Upper lobe of right lung (tissue), 1 donor: ENCODE results near the gene UST. TPM values are rescaled to one million over a fixed set of nuclear protein-coding genes. Genes with fewer than 3 reads are reported as not detected.

Experiments used
- ATAC-seq: fragments of 200-7000 bp; cut with Tn5 transposase; one replicate; pipeline ENCODE4 v1.9.1; 2020; ENCODE audit warnings: mild to moderate bottlenecking, moderate library complexity
- DNase-seq: peaks from one replicate; pipeline ENCODE4 v3.0.0-alpha.2; 2020
- H3K27ac ChIP-seq: fragments of 200-600 bp; one replicate; pipeline ENCODE4 v1.8.0; 2022
- H3K27me3 ChIP-seq: fragments of 200-600 bp; one replicate; pipeline ENCODE4 v1.8.0; 2022; ENCODE audit warnings: mild to moderate bottlenecking
- H3K36me3 ChIP-seq: fragments of 200-600 bp; one replicate; pipeline ENCODE4 v1.8.0; 2022
- H3K4me1 ChIP-seq: fragments of 200-600 bp; one replicate; pipeline ENCODE4 v1.8.0; 2022
- H3K4me3 ChIP-seq: fragments of 200-600 bp; one replicate; pipeline ENCODE4 v1.8.0; 2022; ENCODE audit warnings: mild to moderate bottlenecking
- H3K9me3 ChIP-seq: fragments of 200-600 bp; one replicate; pipeline ENCODE4 v1.8.0; 2022
- CTCF ChIP-seq: fragments of 200-600 bp; IDR thresholded peaks from one replicate; pipeline ENCODE4 v1.8.0; 2022; ENCODE audit warnings: antibody characterized with exemption
- intact Hi-C: fragments of 100-400 bp; cut with DNase I; formaldehyde crosslinking; loops from one replicate; pipeline ENCODE4 v1.11.0; 2022
- total RNA-seq: library from RNA; stranded (reverse); fragmentation: NEBNext Ultra II Directional; extraction: Animal tissue kit (Norgen Biotek cat#: 25700); gene quantifications from one replicate; pipeline ENCODE4 v1.2.1, GENCODE V29; 2021
- donor health status: DM: no; HTN: yes; CAD: no; lungs with severe emphysema.

Gene UST
- total RNA-seq, 1 donor from 2014 or later = 11.8 TPM

GRCh38 chr6:149049230-149049629, 302.4 kb downstream of the UST start:
- Histone ChIP-seq H3K36me3 (no peaks in the 10 kb centered on the region), H3K4me1 (peaks cover 16% of the 10 kb centered on the region), H3K27me3 (no peaks in the 10 kb centered on the region), H3K27ac (no peak overlapping the region), H3K9me3 (no peaks in the 10 kb centered on the region), H3K4me3 (no peak overlapping the region)
- DNase-seq = no peak
- no peak for TF ChIP-seq CTCF
- no peak for ATAC-seq
- intact Hi-C loops = no loop called here

GRCh38 chr6:149050160-149050559, 303.3 kb downstream of the UST start:
- no peaks in the 10 kb centered on the region for H3K27me3 ChIP-seq
- H3K4me3 ChIP-seq = no peak overlapping the region
- H3K36me3 ChIP-seq = no peaks in the 10 kb centered on the region
- DNase-seq = no peak
- H3K27ac ChIP-seq = no peak overlapping the region
- H3K9me3 ChIP-seq = no peaks in the 10 kb centered on the region
- intact Hi-C loops = no loop called here
- ATAC-seq = no peak
- peaks cover 10% of the 10 kb centered on the region for H3K4me1 ChIP-seq
- no peak for TF ChIP-seq CTCF

- no peak overlapping the region for H3K4me3 ChIP-seq
- H3K9me3 ChIP-seq = no peaks in the 10 kb centered on the region
- H3K4me1 ChIP-seq = no peaks in the 10 kb centered on the region
- TF ChIP-seq CTCF = no peak
- H3K36me3 ChIP-seq = no peaks in the 10 kb centered on the region
- no peak overlapping the region for H3K27ac ChIP-seq
- intact Hi-C loops = no loop called here
- no peak for DNase-seq
- no peaks in the 10 kb centered on the region for H3K27me3 ChIP-seq
- ATAC-seq = no peak
These were observed 305.7 kb downstream of the UST start for GRCh38 chr6:149052350-149053106.

GRCh38 chr6:149053848-149054558, 307.2 kb downstream of the UST start:
- Histone ChIP-seq H3K27ac (no peak overlapping the region), H3K4me3 (no peak overlapping the region), H3K36me3 (no peaks in the 10 kb centered on the region), H3K4me1 (no peaks in the 10 kb centered on the region), H3K27me3 (no peaks in the 10 kb centered on the region), H3K9me3 (no peaks in the 10 kb centered on the region)
- intact Hi-C loops = no loop called here
- DNase-seq (no peak), ATAC-seq (no peak)
- TF ChIP-seq CTCF = no peak

GRCh38 chr6:149054559-149055194, 307.8 kb downstream of the UST start:
- no peaks in the 10 kb centered on the region for H3K4me1 ChIP-seq
- no peaks in the 10 kb centered on the region for H3K9me3 ChIP-seq
- no peak for TF ChIP-seq CTCF
- H3K27me3 ChIP-seq = no peaks in the 10 kb centered on the region
- no peak overlapping the region for H3K4me3 ChIP-seq
- no peaks in the 10 kb centered on the region for H3K36me3 ChIP-seq
- ATAC-seq = no peak
- no peak overlapping the region for H3K27ac ChIP-seq
- DNase-seq = no peak
- intact Hi-C loops = no loop called here
